Loucy (cell line): ENCODE measurements around the gene GTF2F2.

Experiments
- CTCF ChIP-seq: fragments of 200-600 bp; sonication (generic); conservative IDR thresholded peaks from 2 replicates; pipeline ENCODE4 v1.5.1; 2014; ENCODE audit warnings: mild to moderate bottlenecking, antibody characterized with exemption, low read length
- EZH2phosphoT487 ChIP-seq: fragments of 200-600 bp; IDR thresholded peaks from 2 replicates; pipeline ENCODE4 v1.6.1; 2018; ENCODE audit warnings: antibody characterized with exemption, mild to moderate bottlenecking, moderate library complexity, borderline replicate concordance

DNA sequence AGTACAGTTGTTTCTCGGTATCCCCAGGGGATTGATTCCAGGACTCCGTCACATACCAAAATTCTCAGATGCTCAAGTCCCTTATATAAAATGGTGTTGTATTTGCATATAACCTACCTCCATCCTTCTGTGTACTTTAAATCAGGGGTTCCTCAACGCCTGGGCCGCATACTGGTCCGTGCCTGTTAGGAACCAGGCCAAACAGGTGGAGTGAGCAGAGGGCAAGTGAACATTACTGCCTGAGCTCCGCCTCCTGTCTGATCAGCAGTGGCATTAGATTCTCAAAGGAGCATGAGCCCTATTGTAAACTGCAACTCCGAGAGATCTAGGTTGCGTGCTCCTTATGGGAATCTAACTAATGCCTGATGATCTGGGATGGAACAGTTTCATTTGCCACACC, 122.8 kb downstream of the GTF2F2 start:
- no peak for TF ChIP-seq CTCF
- no peak for TF ChIP-seq EZH2phosphoT487
